ENCODE measurements around the gene SVOP.

GRCh38 chr12:109016016-109016415, 4.9 kb downstream of the SVOP start:
- TF ChIP-seq CTCF (IDR thresholded peaks at IDR 0.05; ENCODE audit: low read depth, low read length, missing input control) = no peak
- TF ChIP-seq, protein P1, sequence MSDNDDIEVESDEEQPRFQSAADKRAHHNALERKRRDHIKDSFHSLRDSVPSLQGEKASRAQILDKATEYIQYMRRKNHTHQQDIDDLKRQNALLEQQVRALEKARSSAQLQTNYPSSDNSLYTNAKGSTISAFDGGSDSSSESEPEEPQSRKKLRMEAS (IDR thresholded peaks at IDR 0.05) = no peak
- no peak for TF ChIP-seq TAF1 (conservative IDR thresholded peaks at IDR 0.05)
- TF ChIP-seq, protein P2, sequence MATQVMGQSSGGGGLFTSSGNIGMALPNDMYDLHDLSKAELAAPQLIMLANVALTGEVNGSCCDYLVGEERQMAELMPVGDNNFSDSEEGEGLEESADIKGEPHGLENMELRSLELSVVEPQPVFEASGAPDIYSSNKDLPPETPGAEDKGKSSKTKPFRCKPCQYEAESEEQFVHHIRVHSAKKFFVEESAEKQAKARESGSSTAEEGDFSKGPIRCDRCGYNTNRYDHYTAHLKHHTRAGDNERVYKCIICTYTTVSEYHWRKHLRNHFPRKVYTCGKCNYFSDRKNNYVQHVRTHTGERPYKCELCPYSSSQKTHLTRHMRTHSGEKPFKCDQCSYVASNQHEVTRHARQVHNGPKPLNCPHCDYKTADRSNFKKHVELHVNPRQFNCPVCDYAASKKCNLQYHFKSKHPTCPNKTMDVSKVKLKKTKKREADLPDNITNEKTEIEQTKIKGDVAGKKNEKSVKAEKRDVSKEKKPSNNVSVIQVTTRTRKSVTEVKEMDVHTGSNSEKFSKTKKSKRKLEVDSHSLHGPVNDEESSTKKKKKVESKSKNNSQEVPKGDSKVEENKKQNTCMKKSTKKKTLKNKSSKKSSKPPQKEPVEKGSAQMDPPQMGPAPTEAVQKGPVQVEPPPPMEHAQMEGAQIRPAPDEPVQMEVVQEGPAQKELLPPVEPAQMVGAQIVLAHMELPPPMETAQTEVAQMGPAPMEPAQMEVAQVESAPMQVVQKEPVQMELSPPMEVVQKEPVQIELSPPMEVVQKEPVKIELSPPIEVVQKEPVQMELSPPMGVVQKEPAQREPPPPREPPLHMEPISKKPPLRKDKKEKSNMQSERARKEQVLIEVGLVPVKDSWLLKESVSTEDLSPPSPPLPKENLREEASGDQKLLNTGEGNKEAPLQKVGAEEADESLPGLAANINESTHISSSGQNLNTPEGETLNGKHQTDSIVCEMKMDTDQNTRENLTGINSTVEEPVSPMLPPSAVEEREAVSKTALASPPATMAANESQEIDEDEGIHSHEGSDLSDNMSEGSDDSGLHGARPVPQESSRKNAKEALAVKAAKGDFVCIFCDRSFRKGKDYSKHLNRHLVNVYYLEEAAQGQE (IDR thresholded peaks at IDR 0.05) = no peak
- no peak for TF ChIP-seq RAD21 (IDR thresholded peaks at IDR 0.05)
- TF ChIP-seq GABPA (IDR thresholded peaks at IDR 0.05 in 1 of 2, conservative IDR thresholded peaks at IDR 0.05 in 1 of 2) = no peak
- TF ChIP-seq YY1 (IDR thresholded peaks at IDR 0.05) = no peak
- TF ChIP-seq FOXA1 (IDR thresholded peaks at IDR 0.05) = no peak
- TF ChIP-seq FOXA2 (IDR thresholded peaks at IDR 0.05) = no peak
- no peak for TF ChIP-seq EGR1 (IDR thresholded peaks at IDR 0.05; ENCODE audit: low read depth in 2 of 2)
- TF ChIP-seq JUND (IDR thresholded peaks at IDR 0.05) = no peak
